Astrocyte of the hippocampus (primary cell): ENCODE data around the gene SUSD4.
"Not testable (repeated sequence)": the region's sequence is repeated elsewhere in the genome, so short reads cannot be mapped to it uniquely, and the experiment has no call there.

Source experiments
- DNase-seq: peaks from one replicate; pipeline ENCODE4 v3.0.0; 2011; ENCODE audit warnings: low read depth, low spot score

The SUSD4 gene

GRCh38 chr1:223297800-223298199 is 66.2 kb downstream of the SUSD4 start:
- DNase-seq, result no peak

- DNase-seq, result no peak
These were observed 72.2 kb downstream of the SUSD4 start for GRCh38 chr1:223291796-223292195.

GRCh38 chr1:223290397-223290796 is 73.6 kb downstream of the SUSD4 start:
- DNase-seq, result no peak

- DNase-seq, result no peak
These were observed 74.4 kb downstream of the SUSD4 start for GRCh38 chr1:223289621-223290020.

GRCh38 chr1:223288826-223289225 is 75.2 kb downstream of the SUSD4 start:
- no peak for DNase-seq

- no peak for DNase-seq
These were observed 78.5 kb downstream of the SUSD4 start for GRCh38 chr1:223285452-223285851.

- not testable (repeated sequence) for DNase-seq
These were observed 80.3 kb downstream of the SUSD4 start for GRCh38 chr1:223283697-223284096.

- DNase-seq, result not testable (repeated sequence)
These were observed 85.7 kb downstream of the SUSD4 start for GRCh38 chr1:223278311-223278710.

- DNase-seq, result no peak
These were observed 87.9 kb downstream of the SUSD4 start for GRCh38 chr1:223276029-223276428.

- no peak for DNase-seq
These were observed 90.5 kb downstream of the SUSD4 start for GRCh38 chr1:223273511-223273910.

GRCh38 chr1:223271085-223271781 is 92.7 kb downstream of the SUSD4 start:
- no peak for DNase-seq

- DNase-seq, result no peak
These were observed 93.8 kb downstream of the SUSD4 start for GRCh38 chr1:223270155-223270554.

- DNase-seq, result no peak
These were observed 95.0 kb downstream of the SUSD4 start for GRCh38 chr1:223269006-223269405.

- no peak for DNase-seq
These were observed 97.3 kb downstream of the SUSD4 start for GRCh38 chr1:223266632-223267172.

GRCh38 chr1:223264983-223265908 is 98.7 kb downstream of the SUSD4 start:
- no peak for DNase-seq

GRCh38 chr1:223264529-223264928 is 99.4 kb downstream of the SUSD4 start:
- DNase-seq, result no peak

GRCh38 chr1:223261914-223262313 is 102.1 kb downstream of the SUSD4 start:
- no peak for DNase-seq

- DNase-seq, result no peak
These were observed 103.3 kb downstream of the SUSD4 start for GRCh38 chr1:223260712-223261111.

- DNase-seq, result no peak
These were observed 104.5 kb downstream of the SUSD4 start for GRCh38 chr1:223259462-223259861.

GRCh38 chr1:223258751-223259198 is 105.2 kb downstream of the SUSD4 start:
- peak; percentile 73 for DNase-seq

GRCh38 chr1:223257856-223258550 is 106.0 kb downstream of the SUSD4 start:
- no peak for DNase-seq

- no peak for DNase-seq
These were observed 107.9 kb downstream of the SUSD4 start for GRCh38 chr1:223256034-223256433.
